Measurements from ENCODE around the gene RABGAP1L. TPM values are rescaled to one million over a fixed set of nuclear protein-coding genes. Genes with fewer than 3 reads are reported as not detected.

Gene RABGAP1L
- total and polyA plus RNA-seq, 2 of the 8 experiments (the other 6 are each of a cell fraction or from before 2014, with no cell fraction given), result 33.3 to 156 TPM

DNA sequence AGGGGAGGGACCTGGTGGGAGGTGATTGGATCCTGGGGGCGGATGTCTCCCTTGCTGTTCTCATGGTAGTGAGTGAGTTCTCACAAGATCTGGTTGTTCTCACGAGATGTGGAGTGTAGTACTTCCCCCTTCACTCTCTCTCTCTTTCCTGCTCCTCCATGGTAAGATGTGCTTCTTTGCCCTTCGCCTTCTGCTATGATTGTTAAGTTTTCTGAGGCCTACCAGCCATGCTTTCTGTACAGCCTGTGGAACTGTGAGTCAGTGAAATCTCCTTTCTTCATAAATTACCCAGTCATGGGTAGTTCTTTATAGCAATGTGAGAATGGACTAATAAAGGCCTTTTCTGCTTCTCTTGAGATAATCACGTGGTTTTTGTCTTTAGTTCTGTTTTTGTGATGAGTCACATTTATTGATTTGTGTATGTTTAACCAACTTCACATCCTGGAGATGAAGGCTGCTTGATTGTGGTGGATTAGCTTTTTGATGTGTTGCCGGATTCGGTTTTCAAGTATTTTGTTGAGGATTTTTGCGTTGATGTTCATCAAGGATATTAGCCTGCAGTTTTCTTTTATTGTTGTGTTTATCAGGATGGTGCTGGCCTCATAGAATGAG, 45.5 kb downstream of the RABGAP1L start:
- no peak overlapping the region for H3K4me3 ChIP-seq (ENCODE audit: extremely low read depth in 1 of 4, insufficient read depth in 2 of 4, low read depth in 3 of 4, low read length in 4 of 4)
- no peaks in the 10 kb centered on the region for H3K36me3 ChIP-seq (ENCODE audit: control insufficient read depth in 2 of 4, insufficient read depth in 4 of 4, low read length in 3 of 4)
- H2BK20ac ChIP-seq (ENCODE audit: low read length), result no peak overlapping the region
- no peak overlapping the region for H3K9ac ChIP-seq (replicated peaks in 1 of 4; ENCODE audit: extremely low read depth in 1 of 4, low read depth in 3 of 4, low read length in 3 of 4)
- WGBS, 2 experiments (ENCODE audit: extremely low coverage in 1 of 2, insufficient coverage in 1 of 2, insufficient read length in 1 of 2, insufficient replicate concordance in 2 of 2, low coverage in 1 of 2, low lambda C conversion rate in 2 of 2, missing lambda C conversion rate in 1 of 2), result 85% methylated on average over 7 of the region's 7 CpGs; no CpG with 5 or more reads in 1 of the 2 experiments
- peaks cover 0 to 6% of the 10 kb centered on the region in 2 experiments; a peak in 1 of 4 replicates for H3K79me2 ChIP-seq (ENCODE audit: control insufficient read depth in 1 of 2, insufficient read depth in 2 of 2, low read length in 2 of 2)
- DNase-seq (ENCODE audit: low read depth in 1 of 2, low spot score in 2 of 2) (no peak), FAIRE-seq (no peak)
- H3K27me3 ChIP-seq (replicated peaks in 1 of 4; ENCODE audit: control insufficient read depth in 3 of 4, extremely low read depth in 1 of 4, insufficient read depth in 3 of 4, low read length in 3 of 4), result no peaks in the 10 kb centered on the region
- no peaks in the 10 kb centered on the region for H3K9me3 ChIP-seq (ENCODE audit: insufficient read depth in 2 of 2, low read depth in 1 of 2, low read length in 1 of 2)
- H2AFZ ChIP-seq (ENCODE audit: low read length), result no peak overlapping the region
- no peak overlapping the region for H2BK5ac ChIP-seq (ENCODE audit: low read depth, low read length)
- H4K5ac ChIP-seq (ENCODE audit: insufficient read length, low read depth, low read length), result no peak overlapping the region
- H3K27ac ChIP-seq (ENCODE audit: low read depth, low read length), result no peak overlapping the region
- H4K20me1 ChIP-seq (replicated peaks in 1 of 2; ENCODE audit: control insufficient read depth in 1 of 2, insufficient read depth in 2 of 2, low read length in 2 of 2), result no peaks in the 10 kb centered on the region
- H4K8ac ChIP-seq (ENCODE audit: extremely low read depth, insufficient read depth, low read length), result no peak overlapping the region
- no peaks in the 10 kb centered on the region for H3K23me2 ChIP-seq (ENCODE audit: low read depth, low read length)
- H2BK12ac ChIP-seq (ENCODE audit: low read depth, low read length), result no peak overlapping the region
- H4K91ac ChIP-seq (replicated peaks; ENCODE audit: insufficient read length, low read length), result no peak overlapping the region
- H3K4ac ChIP-seq (replicated peaks; ENCODE audit: insufficient read length, low read depth, low read length), result no peak overlapping the region
- no peak overlapping the region for H3K56ac ChIP-seq (replicated peaks; ENCODE audit: insufficient read length, low read depth, low read length)
- TF ChIP-seq, protein P1, sequence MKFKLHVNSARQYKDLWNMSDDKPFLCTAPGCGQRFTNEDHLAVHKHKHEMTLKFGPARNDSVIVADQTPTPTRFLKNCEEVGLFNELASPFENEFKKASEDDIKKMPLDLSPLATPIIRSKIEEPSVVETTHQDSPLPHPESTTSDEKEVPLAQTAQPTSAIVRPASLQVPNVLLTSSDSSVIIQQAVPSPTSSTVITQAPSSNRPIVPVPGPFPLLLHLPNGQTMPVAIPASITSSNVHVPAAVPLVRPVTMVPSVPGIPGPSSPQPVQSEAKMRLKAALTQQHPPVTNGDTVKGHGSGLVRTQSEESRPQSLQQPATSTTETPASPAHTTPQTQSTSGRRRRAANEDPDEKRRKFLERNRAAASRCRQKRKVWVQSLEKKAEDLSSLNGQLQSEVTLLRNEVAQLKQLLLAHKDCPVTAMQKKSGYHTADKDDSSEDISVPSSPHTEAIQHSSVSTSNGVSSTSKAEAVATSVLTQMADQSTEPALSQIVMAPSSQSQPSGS (IDR thresholded peaks at IDR 0.05; ENCODE audit: low read length), result no peak
- H3K79me1 ChIP-seq (ENCODE audit: low read depth, low read length), result no peaks in the 10 kb centered on the region
- POLR2A ChIA-PET (ENCODE audit: partially characterized antibody), result interaction anchor here (0.7 kb wide), 1 partner anchor 14 kb away, joined by 5 read pairs; no protein-coding TSS in a partner anchor
- CTCF ChIA-PET (ENCODE audit: partially characterized antibody), result interaction anchor here (1.1 to 4.0 kb wide), 3 partner anchors 13 to 496 kb away, joined by 3 to 25 read pairs (median 7); no protein-coding TSS in a partner anchor
- no peak overlapping the region for H3K14ac ChIP-seq (ENCODE audit: insufficient read length)
- no peak overlapping the region for H3K23ac ChIP-seq (ENCODE audit: insufficient read length)
- H2BK15ac ChIP-seq (ENCODE audit: low read length), result no peak overlapping the region
- no peak overlapping the region for H2AK5ac ChIP-seq (ENCODE audit: low read depth, low read length)
- peaks cover 0 to 6% (median 0%) of the 10 kb centered on the region in 4 experiments; a peak in 1 of 7 replicates for H3K4me1 ChIP-seq (replicated peaks in 1 of 4; ENCODE audit: control insufficient read depth in 3 of 4, insufficient read depth in 4 of 4, low read length in 3 of 4)
- H3K4me2 ChIP-seq (ENCODE audit: insufficient read depth in 1 of 2, low read depth in 2 of 2, low read length in 2 of 2), result no peak overlapping the region
- no peak overlapping the region for H2BK120ac ChIP-seq (replicated peaks; ENCODE audit: low read depth, low read length)
- H3K18ac ChIP-seq (ENCODE audit: extremely low read depth, low read length), result no peak overlapping the region

All from H1 (cell line).